AG10803 (cell line): ENCODE data around the gene HSFX4.
"Not testable (repeated sequence)": the region's sequence is repeated elsewhere in the genome, so short reads cannot be mapped to it uniquely, and the experiment has no call there.

Experiments used
- DNase-seq: peaks from one replicate; pipeline ENCODE4 v3.0.0; 2010; ENCODE audit warnings: low read depth
- H3K4me3 ChIP-seq: 2 replicates; pipeline ENCODE4 v1.5.1; 2011; ENCODE audit warnings: mild to moderate bottlenecking, low read length, control low read depth
- CTCF ChIP-seq: conservative IDR thresholded peaks from 2 replicates; pipeline ENCODE4 v1.5.1; 2011; ENCODE audit warnings: mild to moderate bottlenecking, low read length, control low read depth, inconsistent platforms

Gene HSFX4

DNA sequence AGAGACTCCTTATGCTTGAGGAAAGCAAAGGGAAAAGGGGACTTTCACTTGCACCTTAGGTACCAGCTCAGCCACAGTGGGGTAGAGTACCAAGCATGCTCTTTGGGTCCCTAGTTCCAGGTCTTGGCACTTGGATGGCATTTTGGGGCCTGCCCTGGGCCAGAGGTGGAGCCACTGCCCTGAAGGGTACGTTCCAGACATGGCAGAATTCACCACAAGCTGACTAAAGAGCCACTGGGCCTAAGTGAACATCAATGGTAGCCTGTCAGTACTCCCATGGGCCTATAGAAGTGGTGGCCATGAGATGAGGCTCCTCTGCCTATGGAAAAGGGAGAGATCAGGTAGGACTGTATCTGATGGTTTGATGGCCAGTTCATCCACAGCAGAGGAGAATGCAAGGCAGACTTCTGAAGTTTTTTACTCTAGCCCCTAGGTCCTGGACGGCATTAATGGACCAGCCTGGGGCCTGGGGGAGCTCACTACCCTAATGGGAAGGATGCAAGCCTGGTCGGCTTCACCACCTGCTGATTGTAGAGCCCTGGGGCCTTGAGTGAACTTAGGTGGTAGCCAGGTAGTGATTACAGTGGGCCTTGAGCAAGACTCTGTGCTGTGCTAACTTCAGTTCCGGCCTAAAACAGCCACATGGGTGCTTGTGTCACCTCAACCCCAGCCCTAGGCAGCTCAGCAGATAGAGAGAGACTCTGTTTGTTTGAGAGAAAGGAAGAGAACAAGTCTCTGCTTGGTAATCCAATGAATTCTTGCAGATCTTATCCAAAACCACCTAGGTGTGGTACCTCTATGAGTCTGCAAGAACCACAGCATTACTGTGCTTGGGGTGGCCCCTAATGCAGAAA, 19.8 kb upstream of the HSFX4 start:
- H3K4me3 ChIP-seq = no peak overlapping the region
- TF ChIP-seq CTCF = no peak
- no peak for DNase-seq

DNA sequence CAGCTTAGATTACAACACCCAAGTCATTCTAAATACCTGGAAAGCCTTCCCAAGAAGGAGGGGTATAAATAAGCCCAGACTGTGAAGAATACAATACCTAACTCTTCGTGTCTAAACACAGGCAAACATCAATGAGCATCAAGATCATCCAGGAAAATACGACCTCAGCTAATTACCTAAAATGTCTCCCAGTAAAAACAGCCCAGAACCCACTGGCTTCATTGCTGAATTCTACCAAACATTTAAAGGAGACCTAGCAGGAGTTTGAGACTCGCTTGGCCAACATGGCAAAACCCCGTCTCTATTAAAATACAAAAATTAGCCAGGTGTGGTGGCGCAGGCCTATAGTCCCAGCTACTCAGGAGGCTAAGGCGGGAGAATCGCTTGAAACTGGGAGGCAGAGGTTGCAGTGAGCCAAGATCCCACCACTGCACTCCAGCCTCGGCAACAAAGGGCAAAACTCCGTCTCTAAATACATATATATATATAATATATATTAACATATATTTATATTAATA, 19.1 kb upstream of the HSFX4 start:
- no peak for TF ChIP-seq CTCF
- DNase-seq = no peak
- H3K4me3 ChIP-seq = no peak overlapping the region

DNA sequence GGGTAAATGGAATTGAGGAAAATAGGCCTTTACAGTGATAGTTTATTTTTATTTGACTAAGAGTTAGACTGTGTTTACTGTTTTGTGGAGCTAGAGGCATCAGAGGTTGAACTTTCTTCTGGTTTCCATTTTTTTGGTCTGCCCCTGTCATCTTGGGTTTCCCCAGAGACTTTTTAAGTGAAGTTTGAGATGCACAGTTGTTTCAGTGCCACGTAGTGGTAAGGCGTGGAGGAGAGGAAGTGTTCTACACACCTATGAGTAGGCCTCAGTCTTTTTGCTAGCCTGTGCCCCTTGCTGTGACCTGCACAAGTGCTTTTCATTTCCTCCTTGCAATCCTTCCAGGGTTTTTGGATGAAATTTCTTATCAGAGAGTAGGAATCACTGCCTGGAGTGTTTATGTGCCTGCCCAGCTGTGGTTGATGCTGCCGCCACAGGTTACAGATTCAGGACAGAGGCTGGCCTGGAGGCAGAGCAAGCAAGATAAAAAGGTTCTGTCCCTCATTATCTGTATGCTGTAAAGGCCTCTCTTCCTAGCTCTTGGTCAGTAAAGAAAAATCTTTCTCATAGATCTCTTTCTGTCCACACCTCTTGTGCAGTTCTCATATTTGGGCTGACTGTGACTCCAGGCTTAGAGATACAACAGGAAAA, 12.5 kb upstream of the HSFX4 start:
- DNase-seq = no peak
- TF ChIP-seq CTCF = no peak
- no peak overlapping the region for H3K4me3 ChIP-seq

DNA sequence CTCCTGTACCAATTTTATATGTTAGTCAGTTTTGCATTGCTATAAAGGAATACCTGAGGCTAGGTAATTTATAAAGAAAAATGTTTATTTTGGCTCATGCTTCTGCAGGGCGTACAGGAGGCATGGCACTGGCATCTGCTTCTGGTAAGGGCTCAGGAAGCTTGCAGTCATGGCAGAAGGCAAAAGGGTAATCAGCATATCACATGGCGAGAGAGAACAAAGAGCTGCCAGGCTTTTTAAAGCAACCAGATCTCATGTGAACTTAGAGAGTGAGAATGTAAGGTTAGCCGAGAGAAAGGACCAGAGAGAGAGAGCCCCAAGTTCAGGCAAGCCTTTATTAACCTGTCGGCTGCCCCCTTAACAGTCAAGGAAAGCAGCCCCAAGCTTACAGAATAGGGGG, 5.5 kb upstream of the HSFX4 start:
- not testable (repeated sequence) for DNase-seq, H3K4me3 ChIP-seq

- DNase-seq, H3K4me3 ChIP-seq: not testable (repeated sequence)
Measured at GRCh38 chrX:149924434-149924833, 4.9 kb upstream of the HSFX4 start.

DNA sequence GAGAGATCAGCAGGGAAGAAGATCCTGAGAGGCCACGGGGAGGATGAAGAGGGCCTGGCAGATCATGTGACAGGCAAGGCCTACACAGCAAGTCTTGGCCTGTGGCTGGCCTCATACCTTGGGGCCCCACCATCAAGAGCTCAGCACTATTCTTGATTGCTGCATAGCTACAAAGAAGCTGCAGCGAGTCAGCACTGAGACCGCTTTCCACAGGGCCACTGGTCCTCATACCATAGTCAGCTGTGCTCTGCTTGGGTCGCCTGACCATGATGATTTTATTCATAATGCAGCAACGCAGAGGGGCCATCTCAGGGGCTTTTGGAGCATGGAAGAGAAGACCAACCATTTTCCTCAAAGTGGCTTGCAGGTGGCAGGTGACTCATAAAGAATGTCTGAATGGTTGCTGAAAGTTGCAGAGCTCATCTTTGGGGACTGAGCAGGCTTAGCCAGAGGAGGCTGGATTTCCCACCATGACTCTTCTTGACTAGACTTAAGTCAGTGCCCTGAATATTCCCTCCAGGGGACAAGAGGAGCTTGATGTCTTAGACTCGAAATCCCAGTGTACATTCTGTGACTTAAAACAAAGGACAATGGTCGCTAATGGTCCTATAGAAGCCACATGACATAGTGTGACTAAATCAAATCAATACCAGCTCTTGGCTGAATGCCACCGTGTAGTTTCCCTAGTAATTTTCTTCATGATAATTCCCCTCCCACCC, 2.0 kb upstream of the HSFX4 start:
- not testable (repeated sequence) for DNase-seq, H3K4me3 ChIP-seq

DNA sequence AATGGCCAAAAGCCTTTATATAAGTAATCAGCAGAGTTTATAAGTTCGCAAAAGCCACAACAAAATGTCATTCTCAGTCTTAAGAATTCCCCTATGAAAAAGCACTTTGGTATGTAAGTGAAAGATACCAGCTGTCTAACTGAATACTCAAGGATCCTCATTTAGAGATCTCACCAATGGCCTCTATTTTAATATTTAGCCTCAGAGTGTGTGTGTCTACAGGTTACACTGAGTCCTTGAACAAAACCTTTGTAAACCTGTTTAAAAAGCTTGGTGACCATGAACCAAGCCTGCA, 1.5 kb upstream of the HSFX4 start:
- H3K4me3 ChIP-seq, DNase-seq: not testable (repeated sequence)

GRCh38 chrX:149928635-149929034, 738 bp upstream of the HSFX4 start:
- not testable (repeated sequence) for H3K4me3 ChIP-seq, DNase-seq

GRCh38 chrX:149931355-149931754, 2.0 kb downstream of the HSFX4 start:
- DNase-seq, H3K4me3 ChIP-seq: not testable (repeated sequence)

GRCh38 chrX:149932150-149932549, 2.8 kb downstream of the HSFX4 start:
- DNase-seq, H3K4me3 ChIP-seq: not testable (repeated sequence)

- DNase-seq = not testable (repeated sequence)
Measured at GRCh38 chrX:149932970-149933369, 3.6 kb downstream of the HSFX4 start.

DNA sequence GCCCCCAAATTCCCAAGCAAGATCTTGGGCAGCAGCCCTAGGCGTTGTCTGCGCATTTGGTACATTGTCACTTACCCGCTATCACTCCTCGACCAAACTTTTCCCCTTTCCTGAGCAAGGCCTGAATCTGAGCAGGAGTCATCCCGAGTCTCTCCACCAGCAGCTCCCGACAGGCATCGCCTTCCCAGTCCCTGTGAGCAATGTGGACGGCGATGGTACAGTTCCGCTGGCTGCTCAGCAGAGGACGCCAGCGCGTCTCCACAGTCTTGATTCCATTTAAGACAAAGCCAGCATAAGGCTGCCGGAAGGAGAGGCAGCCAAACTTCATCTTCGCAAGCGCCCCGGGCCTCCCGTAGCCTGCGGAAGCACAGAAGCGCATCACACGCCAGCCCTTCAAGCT, 4.2 kb downstream of the HSFX4 start:
- not testable (repeated sequence) for H3K4me3 ChIP-seq, DNase-seq

More at GRCh38 chrX:149932970-149933369, 3.6 kb downstream of the HSFX4 start:
- not testable (repeated sequence) for H3K4me3 ChIP-seq

GRCh38 chrX:149937328-149937727, 8.0 kb downstream of the HSFX4 start:
- peak overlapping the region; percentile 79 for H3K4me3 ChIP-seq
- not testable (repeated sequence) for DNase-seq
